A673 (cell line): Measurements from ENCODE around the gene CWC15. TPM values are rescaled to one million over a fixed set of nuclear protein-coding genes. Genes with fewer than 3 reads are reported as not detected.

Source experiments
- BruUV-seq: library from RNA; stranded (reverse); fragments of 400-500 nt; replicated peaks from 2 replicates; lab custom pipeline; 2021; lab: Mats Ljungman, UMichigan
- CTCF ChIA-PET: fragments of 300-600 bp; sonication (Branson Sonifier 250); formaldehyde crosslinking; loops from one replicate; lab custom pipeline; 2022; ENCODE audit warnings: antibody characterized with exemption; lab: Charles Lee
- POLR2A ChIA-PET: fragments of 300-600 bp; sonication (Branson Sonifier 250); formaldehyde crosslinking; loops from one replicate; lab custom pipeline; 2022; ENCODE audit warnings: antibody characterized with exemption; ENCODE audit not compliant: low non-redundant PET; lab: Charles Lee
- DNase-seq: peaks from one replicate; pipeline ENCODE4 v3.0.0-alpha.2; 2015; ENCODE audit warnings: low spot score
- H3K27ac ChIP-seq: fragments of 200-600 bp; sonication (generic); 2 replicates; pipeline ENCODE4 v1.5.1; 2016; ENCODE audit warnings: mixed run types, low read depth, mild to moderate bottlenecking, mixed read lengths, antibody characterized with exemption, low read length; ENCODE audit not compliant: poor library complexity, severe bottlenecking
- H3K27me3 ChIP-seq: fragments of 200-600 bp; sonication (generic); replicated peaks from 2 replicates; pipeline ENCODE4 v1.6.1; 2017; ENCODE audit warnings: mixed run types, low read depth, mild to moderate bottlenecking, mixed read lengths, antibody characterized with exemption, low read length; ENCODE audit not compliant: insufficient read depth, poor library complexity
- H3K36me3 ChIP-seq: fragments of 200-600 bp; sonication (generic); 2 replicates; pipeline ENCODE4 v1.6.1; 2016; ENCODE audit warnings: mixed run types, mild to moderate bottlenecking, mixed read lengths, antibody characterized with exemption, low read length; ENCODE audit not compliant: insufficient read depth, poor library complexity, severe bottlenecking
- H3K4me1 ChIP-seq: fragments of 200-600 bp; sonication (generic); 2 replicates; pipeline ENCODE4 v1.6.1; 2017; ENCODE audit warnings: mixed run types, mild to moderate bottlenecking, mixed read lengths, antibody characterized with exemption, low read length; ENCODE audit not compliant: insufficient read depth, poor library complexity, severe bottlenecking
- H3K4me3 ChIP-seq: fragments of 200-600 bp; sonication (generic); 2 replicates; pipeline ENCODE4 v1.5.1; 2016; ENCODE audit warnings: low read depth, mixed run types, mild to moderate bottlenecking, mixed read lengths, low read length; ENCODE audit not compliant: poor library complexity, severe bottlenecking
- H3K9me3 ChIP-seq: fragments of 200-600 bp; sonication (generic); 2 replicates; pipeline ENCODE4 v1.6.1; 2016; ENCODE audit warnings: mixed run types, low read depth, mild to moderate bottlenecking, mixed read lengths, antibody characterized with exemption, low read length; ENCODE audit not compliant: poor library complexity, severe bottlenecking
- EZH2 ChIP-seq: fragments of 200-600 bp; sonication (generic); IDR thresholded peaks from 2 replicates; pipeline ENCODE4 v1.6.1; 2017; ENCODE audit warnings: borderline replicate concordance, low read depth, mild to moderate bottlenecking, mixed read lengths, antibody characterized with exemption, low read length; ENCODE audit not compliant: poor library complexity, severe bottlenecking
- intact Hi-C: fragments of 100-400 bp; cut with micrococcal nuclease; formaldehyde crosslinking; loops from one replicate; pipeline ENCODE4 v1.10.0; 2022; ENCODE audit not compliant: unreplicated experiment
- total RNA-seq: library from RNA; stranded (reverse); gene quantifications from 2 replicates; pipeline ENCODE4 v1.2.3, GENCODE V29; 2021
- TF ChIP-seq, protein P1 (sequence below): fragments of 300-800, 200-600 bp; sonication (generic); conservative IDR thresholded peaks from 2 replicates; pipeline ENCODE4 v1.5.1; 2017; ENCODE audit warnings: low read depth, mild to moderate bottlenecking, antibody characterized with exemption, low read length, moderate library complexity, mixed read lengths

The CWC15 gene
- total RNA-seq, 1 experiment from 2014 or later: 86.7 TPM

DNA sequence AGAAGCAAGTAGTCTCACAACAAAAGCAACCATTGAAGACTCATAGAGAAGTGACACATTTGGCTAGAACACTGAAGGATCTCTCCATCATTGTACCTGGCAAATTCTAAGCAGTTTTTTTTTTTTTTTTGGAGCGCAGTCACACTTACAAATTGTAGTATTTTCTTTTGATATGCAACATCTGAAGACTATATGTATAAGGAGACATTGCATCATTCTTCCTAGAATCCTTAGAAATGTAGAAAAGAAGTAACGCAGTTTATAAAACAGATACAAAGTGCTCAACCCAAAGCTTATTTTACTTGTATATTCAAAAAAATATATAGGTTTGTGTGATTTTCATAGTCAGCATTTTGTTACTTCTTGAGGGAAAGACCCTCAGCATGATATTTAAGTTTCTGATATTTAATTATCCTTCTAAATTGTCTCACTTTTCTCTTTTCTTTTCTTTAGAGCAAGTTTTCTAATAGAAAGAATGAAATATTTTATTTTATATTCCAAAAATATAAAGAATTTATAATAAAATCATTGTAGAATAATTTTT lies 20.1 kb upstream of the CWC15 start:
- H3K36me3 ChIP-seq: no peaks in the 10 kb centered on the region
- TF ChIP-seq, protein P1, sequence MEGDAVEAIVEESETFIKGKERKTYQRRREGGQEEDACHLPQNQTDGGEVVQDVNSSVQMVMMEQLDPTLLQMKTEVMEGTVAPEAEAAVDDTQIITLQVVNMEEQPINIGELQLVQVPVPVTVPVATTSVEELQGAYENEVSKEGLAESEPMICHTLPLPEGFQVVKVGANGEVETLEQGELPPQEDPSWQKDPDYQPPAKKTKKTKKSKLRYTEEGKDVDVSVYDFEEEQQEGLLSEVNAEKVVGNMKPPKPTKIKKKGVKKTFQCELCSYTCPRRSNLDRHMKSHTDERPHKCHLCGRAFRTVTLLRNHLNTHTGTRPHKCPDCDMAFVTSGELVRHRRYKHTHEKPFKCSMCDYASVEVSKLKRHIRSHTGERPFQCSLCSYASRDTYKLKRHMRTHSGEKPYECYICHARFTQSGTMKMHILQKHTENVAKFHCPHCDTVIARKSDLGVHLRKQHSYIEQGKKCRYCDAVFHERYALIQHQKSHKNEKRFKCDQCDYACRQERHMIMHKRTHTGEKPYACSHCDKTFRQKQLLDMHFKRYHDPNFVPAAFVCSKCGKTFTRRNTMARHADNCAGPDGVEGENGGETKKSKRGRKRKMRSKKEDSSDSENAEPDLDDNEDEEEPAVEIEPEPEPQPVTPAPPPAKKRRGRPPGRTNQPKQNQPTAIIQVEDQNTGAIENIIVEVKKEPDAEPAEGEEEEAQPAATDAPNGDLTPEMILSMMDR: no peak
- TF ChIP-seq EZH2: no peak
- ChIA-PET POLR2A (interaction anchor here (0.6 kb wide), 1 partner anchor 16 kb away, joined by 3 read pairs; no protein-coding TSS in a partner anchor), CTCF (no interaction called here)
- no peaks in the 10 kb centered on the region for H3K9me3 ChIP-seq
- DNase-seq: no peak
- intact Hi-C loops: no loop called here
- no peaks in the 10 kb centered on the region for H3K4me1 ChIP-seq
- peaks cover 12% of the 10 kb centered on the region for H3K27me3 ChIP-seq
- H3K27ac ChIP-seq: no peak overlapping the region
- H3K4me3 ChIP-seq: no peak overlapping the region
- no TSS peak for BruUV-seq

DNA sequence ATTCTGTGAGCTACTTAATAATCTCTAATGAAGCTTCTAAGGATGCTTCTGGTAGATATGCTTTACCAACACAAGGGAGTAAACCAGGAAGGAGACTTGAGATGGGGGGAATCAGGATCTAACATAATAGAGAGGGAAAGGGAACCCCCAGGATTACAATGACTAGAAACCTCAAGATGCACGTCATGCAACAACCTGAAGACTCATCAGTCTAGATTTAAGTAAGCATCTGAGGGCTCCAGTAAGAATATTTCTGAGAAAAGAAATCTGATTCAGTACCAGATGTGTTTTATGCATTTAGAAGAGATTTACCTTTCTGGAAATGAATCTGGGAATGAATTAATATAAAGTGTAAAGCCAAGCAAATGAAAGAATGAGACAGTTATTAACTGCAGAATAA lies 15.4 kb upstream of the CWC15 start:
- no TSS peak for BruUV-seq
- intact Hi-C loops: no loop called here
- Histone ChIP-seq H3K9me3 (no peaks in the 10 kb centered on the region), H3K36me3 (no peaks in the 10 kb centered on the region), H3K27ac (no peak overlapping the region), H3K4me1 (no peaks in the 10 kb centered on the region), H3K27me3 (peaks cover 9% of the 10 kb centered on the region), H3K4me3 (no peak overlapping the region)
- POLR2A ChIA-PET: no interaction called here
- no peak for DNase-seq
- CTCF ChIA-PET: no interaction called here
- no peak for TF ChIP-seq EZH2
- TF ChIP-seq, protein P1: no peak

DNA sequence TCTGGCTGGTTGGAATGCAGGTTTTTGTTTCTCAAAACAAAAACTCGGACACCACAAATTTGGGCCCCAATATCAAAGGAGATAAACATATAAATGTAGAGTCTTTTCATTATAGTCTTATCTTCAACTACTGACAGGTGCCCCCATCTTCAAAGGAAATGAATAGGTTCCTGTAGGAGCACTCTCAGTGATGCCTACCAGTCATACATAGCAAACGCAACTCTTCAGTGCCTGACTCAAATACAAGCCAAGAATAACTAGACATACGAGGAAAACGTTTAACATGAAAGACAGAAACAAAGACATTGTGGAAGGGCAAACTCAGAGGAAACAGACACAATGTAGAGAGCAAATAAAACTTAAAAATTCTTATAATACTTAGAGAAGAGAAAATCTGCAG lies 14.0 kb upstream of the CWC15 start:
- Histone ChIP-seq H3K4me1 (no peaks in the 10 kb centered on the region), H3K36me3 (no peaks in the 10 kb centered on the region), H3K27me3 (peaks cover 9% of the 10 kb centered on the region), H3K27ac (no peak overlapping the region), H3K4me3 (no peak overlapping the region), H3K9me3 (no peaks in the 10 kb centered on the region)
- CTCF ChIA-PET: no interaction called here
- intact Hi-C loops: no loop called here
- no peak for DNase-seq
- no peak for TF ChIP-seq EZH2
- TF ChIP-seq, protein P1: no peak
- POLR2A ChIA-PET: no interaction called here
- no TSS peak for BruUV-seq
